HG03095 (cell line): Measurements from ENCODE around the gene JADE2.

Source experiments
- ATAC-seq: cut with Tn5 transposase; IDR thresholded peaks from one replicate; pipeline ENCODE4 v1.9.1; 2021; ENCODE audit warnings: moderate library complexity; ENCODE audit not compliant: unreplicated experiment

JADE2 gene

DNA sequence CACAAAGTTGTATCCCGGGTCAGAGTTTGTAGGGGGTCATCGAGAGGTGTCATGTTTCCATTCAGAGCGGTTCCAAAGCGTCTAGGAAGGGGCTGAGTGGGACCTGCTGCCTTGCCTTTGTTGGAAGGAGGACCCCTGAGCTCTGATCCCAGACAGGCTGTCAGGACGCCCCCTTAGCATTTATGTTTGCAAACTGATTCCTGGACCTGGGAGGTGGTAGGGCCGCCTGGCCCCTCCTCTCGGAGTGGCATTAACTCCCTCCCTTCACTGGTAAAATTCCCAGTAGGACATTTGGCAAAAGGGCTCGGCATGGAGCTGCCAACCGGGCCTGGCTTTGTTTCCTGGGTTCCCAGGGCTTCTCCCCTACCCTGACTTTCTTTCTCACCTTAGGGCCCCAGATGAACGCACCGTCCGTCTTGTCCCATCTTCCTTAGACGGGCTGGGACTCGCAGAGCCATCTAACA lies 2.5 kb downstream of the JADE2 start:
- no peak for ATAC-seq

- ATAC-seq: no peak
Measured at GRCh38 chr5:134528556-134528955, 3.1 kb downstream of the JADE2 start.

GRCh38 chr5:134529460-134529859 lies 4.0 kb downstream of the JADE2 start:
- no peak for ATAC-seq

GRCh38 chr5:134530301-134531077 lies 5.0 kb downstream of the JADE2 start:
- no peak for ATAC-seq

DNA sequence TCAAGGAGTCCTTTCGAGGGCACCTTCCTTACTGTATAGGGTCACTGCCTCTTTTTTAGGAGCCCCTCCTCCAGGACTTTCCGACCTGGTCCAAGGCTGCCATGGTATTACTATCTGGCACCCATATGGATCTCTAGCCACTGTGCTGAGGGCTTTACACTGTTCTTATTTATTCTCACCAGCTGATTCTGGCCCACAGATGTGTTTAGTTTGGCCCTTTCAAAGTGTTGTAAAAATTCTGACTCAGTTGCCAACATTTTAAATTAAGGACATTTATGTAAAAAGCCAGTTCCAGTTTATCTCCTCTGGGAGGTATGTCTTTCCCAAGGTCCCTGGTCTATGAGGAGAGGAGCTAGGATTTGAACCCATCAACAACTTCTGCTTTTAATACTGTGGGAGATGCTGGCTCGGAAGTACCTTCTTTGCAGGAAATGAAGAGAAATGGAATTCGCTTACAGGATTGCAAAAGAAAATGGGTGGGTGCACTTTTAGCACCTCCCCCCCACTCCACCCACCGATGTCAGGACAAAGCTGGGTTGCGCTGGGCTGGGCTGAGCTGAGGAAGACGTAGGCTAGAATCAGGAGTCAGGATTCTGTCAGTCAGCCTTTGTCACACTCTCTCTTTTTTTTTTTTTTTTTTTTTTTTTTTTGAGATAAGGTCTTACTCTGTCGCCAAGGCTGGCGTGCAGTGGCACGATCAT lies 7.8 kb downstream of the JADE2 start:
- ATAC-seq: no peak

- ATAC-seq: no peak
Measured at GRCh38 chr5:134534058-134534725, 8.7 kb downstream of the JADE2 start.

DNA sequence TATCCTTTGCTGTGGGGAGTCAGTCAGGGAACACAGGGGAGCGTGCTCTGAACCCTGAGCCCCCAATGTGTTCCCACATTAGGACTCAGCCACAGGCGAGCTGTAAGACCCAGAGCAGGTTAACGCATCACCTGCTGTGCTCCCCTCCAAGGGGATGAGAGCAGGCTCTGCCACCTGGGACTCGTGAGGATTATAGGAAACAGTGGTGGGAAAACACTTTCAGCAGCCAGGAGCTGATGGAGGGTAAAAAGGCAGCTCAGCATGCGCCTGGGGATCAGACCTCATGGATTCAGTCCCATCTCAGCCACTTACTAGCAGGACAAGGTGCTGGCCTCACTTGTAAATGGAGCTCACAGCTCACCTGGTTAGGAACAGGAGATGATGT lies 9.2 kb downstream of the JADE2 start:
- ATAC-seq: no peak

GRCh38 chr5:134536876-134537275 lies 11.4 kb downstream of the JADE2 start:
- ATAC-seq: no peak

GRCh38 chr5:134537297-134537696 lies 11.8 kb downstream of the JADE2 start:
- ATAC-seq: no peak

GRCh38 chr5:134538296-134538695 lies 12.8 kb downstream of the JADE2 start:
- ATAC-seq: no peak

DNA sequence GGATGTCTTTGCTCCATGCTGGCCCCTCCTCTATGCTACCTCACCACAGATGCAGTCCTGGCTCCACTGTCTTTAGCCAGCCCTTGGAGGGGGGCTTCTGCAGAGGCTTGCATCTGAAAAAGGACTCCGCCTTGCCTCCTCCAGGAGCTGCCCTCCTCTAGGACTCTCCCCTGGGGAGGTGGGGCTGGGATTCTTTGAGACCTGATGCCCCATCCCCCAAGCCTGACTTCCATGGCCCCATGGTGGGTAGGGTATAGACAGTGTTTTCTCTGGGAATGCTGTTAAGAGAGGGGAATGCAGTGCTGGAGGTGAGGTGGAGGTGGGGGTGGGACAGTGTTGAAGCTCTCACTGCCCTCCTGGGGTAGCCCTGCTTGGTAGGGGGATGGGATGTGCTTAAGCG lies 14.3 kb downstream of the JADE2 start:
- ATAC-seq: no peak

- ATAC-seq: no peak
Measured at GRCh38 chr5:134540747-134541733, 15.6 kb downstream of the JADE2 start.

GRCh38 chr5:134541736-134542376 lies 16.4 kb downstream of the JADE2 start:
- ATAC-seq: no peak

DNA sequence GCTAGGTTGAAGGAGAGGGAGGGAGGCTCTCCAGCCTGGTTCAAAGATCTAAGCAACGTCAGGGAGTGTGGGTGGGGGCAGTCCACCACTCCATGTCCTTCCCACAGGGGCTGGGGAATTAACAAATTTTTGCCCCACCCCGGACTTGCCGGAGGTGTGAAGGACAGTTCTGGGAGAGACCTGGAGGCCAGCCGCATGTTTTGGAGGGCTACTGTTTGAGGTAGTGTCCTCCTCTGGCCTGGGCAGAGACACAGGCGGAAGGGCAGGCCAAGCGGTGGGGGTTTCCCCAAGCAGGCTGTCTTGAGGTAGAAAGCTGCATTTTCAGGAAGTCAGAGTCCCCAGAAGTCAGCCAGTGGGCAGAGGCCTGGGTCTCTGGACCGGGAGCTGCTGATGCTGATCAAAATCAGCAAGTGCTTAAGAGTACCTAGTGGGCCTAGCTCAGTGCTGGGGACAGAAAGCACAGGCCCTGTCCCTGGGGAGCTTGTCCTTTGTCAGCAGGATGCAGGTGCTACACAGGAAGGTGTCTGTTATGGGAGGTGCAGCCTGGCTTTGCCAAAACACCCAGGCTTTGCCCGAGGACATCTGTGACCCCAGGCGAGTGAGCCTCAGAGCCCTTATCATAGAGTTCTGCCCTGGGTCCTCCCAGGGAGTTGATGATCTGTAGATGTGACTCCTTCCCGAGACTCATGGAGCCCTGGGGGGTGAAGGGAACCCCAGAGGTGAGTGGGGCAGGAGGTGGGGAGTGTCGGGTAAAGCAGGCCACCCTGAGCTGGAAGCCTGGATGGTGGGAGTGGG lies 18.5 kb downstream of the JADE2 start:
- peak; percentile 53 for ATAC-seq

DNA sequence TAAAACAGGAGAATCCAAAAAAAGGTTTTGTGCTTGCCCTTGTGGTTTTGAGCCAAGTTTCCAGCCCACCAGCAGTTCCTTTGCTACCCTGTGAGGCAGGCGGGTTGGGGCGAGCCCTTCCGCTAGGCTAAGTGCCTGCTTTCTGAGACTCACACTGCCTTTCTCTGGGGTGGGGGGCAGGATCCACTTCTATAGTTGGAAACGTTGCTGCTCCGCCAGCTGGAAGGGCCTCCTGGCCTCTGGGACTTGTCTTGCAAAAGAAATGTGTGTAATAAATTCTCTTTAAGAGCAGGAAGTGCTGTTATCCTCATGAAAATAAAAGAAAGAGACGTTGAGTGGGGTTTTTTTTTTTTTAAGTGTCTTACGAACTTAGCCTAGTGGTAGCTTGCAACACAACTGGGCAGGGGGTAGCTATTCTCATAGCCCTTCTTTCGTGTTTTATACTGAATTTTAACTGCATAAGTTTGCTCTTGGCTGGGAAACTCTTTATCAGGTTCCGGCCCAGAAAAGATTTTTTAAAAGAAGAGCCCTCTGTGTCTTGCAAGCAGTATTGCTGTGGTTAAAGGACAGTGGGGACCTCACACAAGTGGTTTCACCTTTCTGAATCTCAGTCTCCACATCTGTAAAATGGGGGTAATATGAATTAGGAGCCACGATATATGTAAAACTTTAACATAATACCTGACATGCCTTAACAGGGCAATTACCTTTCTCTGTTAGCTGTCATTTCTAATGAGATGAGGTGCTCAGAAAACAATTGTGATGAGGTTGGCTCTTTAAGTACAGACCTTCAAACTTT lies 19.8 kb downstream of the JADE2 start:
- ATAC-seq: no peak

DNA sequence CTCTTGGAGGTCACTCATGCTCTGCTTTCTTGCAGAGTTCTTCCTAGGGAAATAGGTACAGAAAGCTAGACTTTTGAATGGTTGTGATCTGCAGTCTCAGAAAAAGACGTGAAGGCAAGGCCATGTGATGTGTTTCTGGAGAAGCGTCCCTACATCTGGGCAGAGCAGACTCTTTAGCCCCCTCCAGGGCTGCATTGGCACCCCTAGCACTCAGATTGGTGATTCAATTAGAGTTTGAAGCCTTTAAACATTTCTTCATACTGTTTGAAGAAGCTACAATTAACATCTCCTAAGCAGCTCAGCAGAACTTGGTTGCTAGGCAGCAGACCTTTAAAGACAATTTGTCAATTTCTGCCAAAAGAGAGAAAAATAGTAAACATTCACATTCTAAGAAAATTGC lies 21.6 kb downstream of the JADE2 start:
- no peak for ATAC-seq

GRCh38 chr5:134547579-134547978 lies 22.1 kb downstream of the JADE2 start:
- ATAC-seq: no peak

DNA sequence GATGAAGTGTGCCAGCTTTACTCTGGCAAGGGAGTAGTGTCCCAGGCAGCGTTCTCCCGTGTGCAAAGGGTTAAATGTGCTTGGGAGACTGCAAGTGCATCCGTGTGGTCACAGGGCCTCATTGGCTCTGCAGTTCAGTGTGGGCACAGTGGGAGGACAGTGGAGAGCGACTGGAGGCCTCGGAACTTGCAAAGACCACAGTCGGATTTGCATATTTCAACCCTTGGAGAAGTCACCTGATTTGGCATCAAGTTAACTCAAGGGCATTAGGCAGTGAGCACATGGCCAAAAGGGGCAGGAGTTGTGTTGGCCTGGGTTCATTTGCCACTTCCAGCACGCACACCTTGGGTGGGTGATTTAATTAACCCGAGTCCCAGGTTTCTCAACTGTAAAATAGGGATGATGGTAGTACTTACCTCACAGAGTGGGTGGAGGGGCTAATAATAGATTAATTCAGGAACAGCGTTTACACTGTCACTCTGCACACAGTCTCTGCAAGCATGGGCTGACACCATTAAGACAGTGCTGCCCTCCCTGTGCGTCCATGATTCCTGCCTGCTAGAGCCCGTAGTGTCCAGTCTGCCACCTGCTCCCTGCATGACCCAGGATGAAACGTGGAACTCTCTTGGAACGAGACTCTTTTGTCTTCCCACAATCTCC lies 22.7 kb downstream of the JADE2 start:
- ATAC-seq: no peak
